ENCODE results near the gene SH3PXD2A.

GRCh38 chr10:103629581-103629980, 225.8 kb downstream of the SH3PXD2A start:
- TF ChIP-seq POLR2A (IDR thresholded peaks at IDR 0.05), result no peak
- TF ChIP-seq, protein P1, sequence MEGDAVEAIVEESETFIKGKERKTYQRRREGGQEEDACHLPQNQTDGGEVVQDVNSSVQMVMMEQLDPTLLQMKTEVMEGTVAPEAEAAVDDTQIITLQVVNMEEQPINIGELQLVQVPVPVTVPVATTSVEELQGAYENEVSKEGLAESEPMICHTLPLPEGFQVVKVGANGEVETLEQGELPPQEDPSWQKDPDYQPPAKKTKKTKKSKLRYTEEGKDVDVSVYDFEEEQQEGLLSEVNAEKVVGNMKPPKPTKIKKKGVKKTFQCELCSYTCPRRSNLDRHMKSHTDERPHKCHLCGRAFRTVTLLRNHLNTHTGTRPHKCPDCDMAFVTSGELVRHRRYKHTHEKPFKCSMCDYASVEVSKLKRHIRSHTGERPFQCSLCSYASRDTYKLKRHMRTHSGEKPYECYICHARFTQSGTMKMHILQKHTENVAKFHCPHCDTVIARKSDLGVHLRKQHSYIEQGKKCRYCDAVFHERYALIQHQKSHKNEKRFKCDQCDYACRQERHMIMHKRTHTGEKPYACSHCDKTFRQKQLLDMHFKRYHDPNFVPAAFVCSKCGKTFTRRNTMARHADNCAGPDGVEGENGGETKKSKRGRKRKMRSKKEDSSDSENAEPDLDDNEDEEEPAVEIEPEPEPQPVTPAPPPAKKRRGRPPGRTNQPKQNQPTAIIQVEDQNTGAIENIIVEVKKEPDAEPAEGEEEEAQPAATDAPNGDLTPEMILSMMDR (IDR thresholded peaks at IDR 0.05), result no peak
